GM23338 (cell line): Measurements from ENCODE around the gene IMPDH1. TPM values are rescaled to one million over a fixed set of nuclear protein-coding genes. Genes with fewer than 3 reads are reported as not detected.

ENCODE experiments used
- ATAC-seq: fragments of 200-7000 bp; cut with Tn5 transposase; 3 replicates; pipeline ENCODE4 v1.9.1; 2020
- DNase-seq: peaks from one replicate; pipeline ENCODE4 v3.0.0-alpha.2; 2015; ENCODE audit warnings: low spot score
- H2AFZ ChIP-seq: fragments of 200-600 bp; sonication (generic); 2 replicates; pipeline ENCODE4 v1.8.0; 2016; ENCODE audit warnings: antibody characterized with exemption, mild to moderate bottlenecking, moderate library complexity
- H3F3A ChIP-seq: fragments of 200-600 bp; sonication (generic); replicated peaks from 2 replicates; pipeline ENCODE4 v1.8.0; 2017; ENCODE audit warnings: antibody characterized with exemption, mixed run types, low read depth
- H3K27ac ChIP-seq: fragments of 200-600 bp; sonication (generic); 2 replicates; pipeline ENCODE4 v1.6.1; 2016; ENCODE audit warnings: low read depth
- H3K27me3 ChIP-seq: fragments of 200-600 bp; sonication (generic); 2 replicates; pipeline ENCODE4 v1.8.0; 2016; ENCODE audit warnings: mild to moderate bottlenecking, mixed run types, moderate library complexity; ENCODE audit not compliant: insufficient read depth
- H3K36me3 ChIP-seq: fragments of 200-600 bp; sonication (generic); 2 replicates; pipeline ENCODE4 v1.8.0; 2016; ENCODE audit warnings: mild to moderate bottlenecking; ENCODE audit not compliant: insufficient read depth
- H3K4me1 ChIP-seq: fragments of 200-600 bp; sonication (generic); 2 replicates; pipeline ENCODE4 v1.8.0; 2016; ENCODE audit warnings: mild to moderate bottlenecking, moderate library complexity; ENCODE audit not compliant: insufficient read depth
- H3K4me2 ChIP-seq: fragments of 200-600 bp; sonication (generic); 2 replicates; pipeline ENCODE4 v1.7.1; 2017; ENCODE audit warnings: mixed run types
- H3K4me3 ChIP-seq: fragments of 200-600 bp; sonication (generic); 2 replicates; pipeline ENCODE4 v1.6.1; 2016; ENCODE audit warnings: mixed run types
- H3K79me2 ChIP-seq: fragments of 200-600 bp; sonication (generic); replicated peaks from 2 replicates; pipeline ENCODE4 v1.8.0; 2017; ENCODE audit warnings: mild to moderate bottlenecking; ENCODE audit not compliant: insufficient read depth
- H3K9me2 ChIP-seq: fragments of 200-600 bp; sonication (generic); 2 replicates; pipeline ENCODE4 v1.8.0; 2017; ENCODE audit not compliant: insufficient read depth
- H4K20me1 ChIP-seq: fragments of 200-600 bp; sonication (generic); replicated peaks from 2 replicates; pipeline ENCODE4 v1.8.0; 2017; ENCODE audit warnings: mild to moderate bottlenecking; ENCODE audit not compliant: insufficient read depth
- H3K27ac Mint-ChIP-seq: 2 replicates; pipeline ENCODE4 v1.8.0; 2020; ENCODE audit warnings: inconsistent platforms, mild to moderate bottlenecking, moderate library complexity, mixed read lengths
- H3K27me3 Mint-ChIP-seq: 3 replicates; pipeline ENCODE4 v1.8.0; 2022; ENCODE audit warnings: low read depth, mild to moderate bottlenecking, moderate library complexity, mixed read lengths, inconsistent platforms; ENCODE audit not compliant: insufficient read depth, poor library complexity
- H3K36me3 Mint-ChIP-seq: 3 replicates; pipeline ENCODE4 v1.8.0; 2021; ENCODE audit warnings: low read depth, mild to moderate bottlenecking, inconsistent platforms, moderate library complexity, mixed read lengths
- H3K4me1 Mint-ChIP-seq: 3 replicates; pipeline ENCODE4 v1.8.0; 2020; ENCODE audit warnings: mild to moderate bottlenecking, inconsistent platforms, mixed read lengths
- H3K4me3 Mint-ChIP-seq: 3 replicates; pipeline ENCODE4 v1.8.0; 2021; ENCODE audit warnings: moderate library complexity, mild to moderate bottlenecking, inconsistent platforms, mixed read lengths
- H3K9me3 Mint-ChIP-seq: 3 replicates; pipeline ENCODE4 v1.8.0; 2020; ENCODE audit warnings: moderate library complexity, mild to moderate bottlenecking, inconsistent platforms, mixed read lengths
- CREB1 ChIP-seq: fragments of 250-450 bp; sonication (Bioruptor Pico); IDR thresholded peaks from 2 replicates; pipeline ENCODE4 v1.5.0; 2020; ENCODE audit warnings: low read depth, mild to moderate bottlenecking, moderate library complexity
- CTCF ChIP-seq, 2 experiments: fragments of 200-600 bp in 1 of 2; sonication (generic) in 1 of 2; conservative IDR thresholded peaks; 2 replicates each; pipeline versions ENCODE4 v1.5.1 to v1.6.1; 2016 to 2017; ENCODE audit warnings: antibody characterized with exemption in 2 of 2, low read depth in 2 of 2, mild to moderate bottlenecking in 2 of 2, moderate library complexity in 1 of 2
- EZH2 ChIP-seq: fragments of 200-600 bp; sonication (generic); IDR thresholded peaks from one replicate; pipeline ENCODE4 v1.8.0; 2017; ENCODE audit warnings: antibody characterized with exemption, mild to moderate bottlenecking, low read depth; ENCODE audit not compliant: unreplicated experiment
- EZH2phosphoT487 ChIP-seq: fragments of 200-600 bp; sonication (generic); IDR thresholded peaks from one replicate; pipeline ENCODE4 v1.8.1; 2018; ENCODE audit warnings: antibody characterized with exemption; ENCODE audit not compliant: unreplicated experiment
- NANOG ChIP-seq: IDR thresholded peaks from 2 replicates; pipeline ENCODE4 v1.6.1; 2016; ENCODE audit warnings: antibody characterized with exemption, borderline replicate concordance
- POLR2AphosphoS5 ChIP-seq: IDR thresholded peaks from 2 replicates; pipeline ENCODE4 v1.6.1; 2016; ENCODE audit warnings: antibody characterized with exemption, low read depth
- REST ChIP-seq: IDR thresholded peaks from one replicate; pipeline ENCODE4 v1.6.1; 2018; ENCODE audit warnings: antibody characterized with exemption; ENCODE audit not compliant: unreplicated experiment
- STAT1 ChIP-seq: IDR thresholded peaks from one replicate; pipeline ENCODE4 v1.6.1; 2016; ENCODE audit warnings: antibody characterized with exemption; ENCODE audit not compliant: unreplicated experiment
- ZNF114 ChIP-seq: fragments of 250-450 bp; sonication (Bioruptor Pico); IDR thresholded peaks from 2 replicates; pipeline ENCODE4 v1.5.0; 2020; ENCODE audit warnings: mild to moderate bottlenecking, moderate library complexity
- polyA plus RNA-seq: library from polyadenylated mRNA; unstranded; fragments of >200 nt; fragmentation: Nextera tagmentation; extraction: Ambion mirVana; gene quantifications from 2 replicates; pipeline ENCODE4 v1.2.1, GENCODE V29; 2016
- total RNA-seq: library from RNA; depleted of rRNA; stranded (reverse); fragments of >200 nt; shearing (Covaris generic); gene quantifications from 2 replicates; pipeline ENCODE4 v1.2.3, GENCODE V29; 2014
- TF ChIP-seq, protein P1 (sequence below): IDR thresholded peaks from 2 replicates; pipeline ENCODE4 v1.6.1; 2016; ENCODE audit warnings: antibody characterized with exemption

IMPDH1 gene
- total and polyA plus RNA-seq, 2 experiments from 2014 or later = 16.4 to 48.3 TPM

- DNase-seq = no peak
- H3K9me3 Mint-ChIP-seq = no peaks in the 10 kb centered on the region
- H3K27me3 Mint-ChIP-seq = peaks cover 13% of the 10 kb centered on the region
- Histone ChIP-seq H3K27ac (no peak overlapping the region), H2AFZ (no peak overlapping the region), H3K4me1 (peaks cover 20% of the 10 kb centered on the region), H3K27me3 (peaks cover 6% of the 10 kb centered on the region), H4K20me1 (no peaks in the 10 kb centered on the region), H3K4me2 (no peak overlapping the region), H3K36me3 (no peaks in the 10 kb centered on the region), H3K4me3 (no peak overlapping the region), H3K9me2 (no peaks in the 10 kb centered on the region), H3F3A (peaks cover 7% of the 10 kb centered on the region; the same call in 1 of the 2 replicates), H3K79me2 (peaks cover under 1% of the 10 kb centered on the region; the same call in 1 of the 2 replicates)
- H3K4me3 Mint-ChIP-seq = no peak overlapping the region
- H3K27ac Mint-ChIP-seq = no peak overlapping the region
- TF ChIP-seq ZNF114 (CRISPR knock-in tag) = no peak
- no peak for TF ChIP-seq POLR2AphosphoS5
- TF ChIP-seq EZH2phosphoT487 = no peak
- TF ChIP-seq, protein P1, sequence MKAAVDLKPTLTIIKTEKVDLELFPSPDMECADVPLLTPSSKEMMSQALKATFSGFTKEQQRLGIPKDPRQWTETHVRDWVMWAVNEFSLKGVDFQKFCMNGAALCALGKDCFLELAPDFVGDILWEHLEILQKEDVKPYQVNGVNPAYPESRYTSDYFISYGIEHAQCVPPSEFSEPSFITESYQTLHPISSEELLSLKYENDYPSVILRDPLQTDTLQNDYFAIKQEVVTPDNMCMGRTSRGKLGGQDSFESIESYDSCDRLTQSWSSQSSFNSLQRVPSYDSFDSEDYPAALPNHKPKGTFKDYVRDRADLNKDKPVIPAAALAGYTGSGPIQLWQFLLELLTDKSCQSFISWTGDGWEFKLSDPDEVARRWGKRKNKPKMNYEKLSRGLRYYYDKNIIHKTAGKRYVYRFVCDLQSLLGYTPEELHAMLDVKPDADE = no peak
- no peak for TF ChIP-seq REST
- TF ChIP-seq CTCF (conservative IDR thresholded peaks at IDR 0.05; ENCODE audit: low read depth in 2 of 2) = no peak
- TF ChIP-seq CREB1 (CRISPR knock-in tag) = no peak
- no peak for ATAC-seq
- H3K4me1 Mint-ChIP-seq = peaks cover 29% of the 10 kb centered on the region
- no peaks in the 10 kb centered on the region for H3K36me3 Mint-ChIP-seq
Measured at GRCh38 chr7:128450913-128451312, 41.1 kb upstream of the IMPDH1 start.

DNA sequence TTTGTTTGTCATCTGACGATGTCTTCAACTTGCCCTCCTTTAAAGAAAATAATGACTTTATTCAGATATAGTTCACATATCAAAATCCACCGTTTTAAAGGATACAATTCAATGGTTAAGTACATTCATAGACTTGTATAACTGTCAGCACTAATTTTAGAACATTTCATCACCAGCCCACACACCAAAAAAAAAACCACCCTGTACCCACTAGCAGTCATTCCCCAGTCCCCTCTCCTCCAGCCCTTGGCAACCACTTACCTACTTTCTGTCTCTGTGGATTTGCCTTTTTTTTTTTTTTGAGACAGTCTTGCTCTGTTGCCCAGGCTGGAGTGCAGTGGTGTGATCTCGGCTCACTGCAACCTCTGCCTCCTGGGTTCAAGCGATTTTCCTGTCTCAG lies 40.6 kb upstream of the IMPDH1 start:
- no peak overlapping the region for H3K4me3 Mint-ChIP-seq
- no peaks in the 10 kb centered on the region for H3K36me3 Mint-ChIP-seq
- H3K27ac Mint-ChIP-seq = no peak overlapping the region
- DNase-seq (no peak), ATAC-seq (no peak)
- no peak overlapping the region for H2AFZ ChIP-seq
- no peaks in the 10 kb centered on the region for H3K79me2 ChIP-seq
- no peaks in the 10 kb centered on the region for H4K20me1 ChIP-seq
- peaks cover 7% of the 10 kb centered on the region; the same call in 1 of the 2 replicates for H3F3A ChIP-seq
- H3K4me2 ChIP-seq = no peak overlapping the region
- peaks cover 13% of the 10 kb centered on the region for H3K27me3 Mint-ChIP-seq
- no peaks in the 10 kb centered on the region for H3K9me3 Mint-ChIP-seq
- H3K27me3 ChIP-seq = peaks cover 6% of the 10 kb centered on the region
- no peak overlapping the region for H3K27ac ChIP-seq
- no peaks in the 10 kb centered on the region for H3K9me2 ChIP-seq
- H3K36me3 ChIP-seq = no peaks in the 10 kb centered on the region
- H3K4me1 ChIP-seq = peaks cover 20% of the 10 kb centered on the region
- H3K4me3 ChIP-seq = no peak overlapping the region
- peaks cover 28% of the 10 kb centered on the region for H3K4me1 Mint-ChIP-seq
- TF ChIP-seq CTCF (conservative IDR thresholded peaks at IDR 0.05; ENCODE audit: low read depth in 2 of 2) = no peak
- TF ChIP-seq ZNF114 (CRISPR knock-in tag) = no peak
- no peak for TF ChIP-seq POLR2AphosphoS5
- no peak for TF ChIP-seq STAT1
- no peak for TF ChIP-seq EZH2
- TF ChIP-seq NANOG = no peak
